HepG2 (cell line): ENCODE data around the gene TMCO4. TPM values are rescaled to one million over a fixed set of nuclear protein-coding genes. Genes with fewer than 3 reads are reported as not detected.

Source experiments
- ATRX ChIP-seq: sonication (generic); formaldehyde crosslinking; IDR thresholded peaks from 2 replicates; pipeline ENCODE4 v1.4.0; 2020; ENCODE audit warnings: missing genetic modification reagents, borderline replicate concordance
- CEBPB ChIP-seq: IDR thresholded peaks from 2 replicates; pipeline ENCODE4 v1.6.1; 2011; ENCODE audit warnings: low read depth, low read length, improper control_type of control experiment, borderline replicate concordance
- CREB1 ChIP-seq, 2 experiments: fragments of 450-650 bp in 1 of 2; IDR thresholded peaks; 2 replicates each; pipeline ENCODE4 v1.6.1; 2016 to 2017; ENCODE audit warnings: control low read depth in 1 of 2, mild to moderate bottlenecking in 1 of 2, missing compliant biosample characterization in 1 of 2, missing genetic modification characterization in 1 of 2
- ESRRA ChIP-seq: sonication (generic); formaldehyde crosslinking; IDR thresholded peaks from 2 replicates; pipeline ENCODE4 v1.5.1; 2020; ENCODE audit warnings: mild to moderate bottlenecking, low read depth, missing genetic modification reagents
- ETV5 ChIP-seq: IDR thresholded peaks from 2 replicates; pipeline ENCODE4 v1.6.1; 2018; ENCODE audit warnings: missing biosample characterization, missing genetic modification reagents, inconsistent platforms, borderline replicate concordance
- HNRNPL ChIP-seq: fragments of 200-400 bp; formaldehyde crosslinking; IDR thresholded peaks from 2 replicates; pipeline ENCODE4 v1.6.1; 2017; ENCODE audit warnings: mild to moderate bottlenecking, low read depth, low read length
- IKZF4 ChIP-seq: sonication (generic); formaldehyde crosslinking; IDR thresholded peaks from 2 replicates; pipeline ENCODE4 v1.5.1; 2020; ENCODE audit warnings: borderline replicate concordance, mild to moderate bottlenecking, low read depth, missing genetic modification reagents; ENCODE audit errors: not compliant biosample characterization
- KLF11 ChIP-seq: IDR thresholded peaks from 2 replicates; pipeline ENCODE4 v1.6.1; 2016; ENCODE audit warnings: missing compliant biosample characterization
- KLF9 ChIP-seq: IDR thresholded peaks from 2 replicates; pipeline ENCODE4 v1.6.1; 2016; ENCODE audit warnings: low read depth
- NFYC ChIP-seq: IDR thresholded peaks from 2 replicates; pipeline ENCODE4 v1.6.1; 2016; ENCODE audit warnings: missing genetic modification reagents, missing compliant biosample characterization
- PHF21A ChIP-seq: sonication (generic); formaldehyde crosslinking; IDR thresholded peaks from 2 replicates; pipeline ENCODE4 v1.5.0; 2020; ENCODE audit warnings: mild to moderate bottlenecking, missing genetic modification reagents
- SIN3A ChIP-seq: IDR thresholded peaks from 2 replicates; pipeline ENCODE4 v1.6.1; 2011; ENCODE audit warnings: low read depth, mild to moderate bottlenecking, control low read depth, low read length, borderline replicate concordance
- SIN3B ChIP-seq: fragments of 150-350 bp; IDR thresholded peaks from 2 replicates; pipeline ENCODE4 v1.6.1; 2014; ENCODE audit warnings: low read length
- SRSF9 ChIP-seq: fragments of 200-400 bp; formaldehyde crosslinking; IDR thresholded peaks from 2 replicates; pipeline ENCODE4 v1.6.1; 2018; ENCODE audit warnings: borderline replicate concordance, mild to moderate bottlenecking, low read depth, low read length; ENCODE audit not compliant: insufficient read depth, poor library complexity, severe bottlenecking
- TBP ChIP-seq: sonication (generic); formaldehyde crosslinking; IDR thresholded peaks from 2 replicates; pipeline ENCODE4 v1.5.0; 2020; ENCODE audit warnings: missing genetic modification reagents
- ZNF124 ChIP-seq: sonication (generic); formaldehyde crosslinking; IDR thresholded peaks from 2 replicates; pipeline ENCODE4 v1.4.0; 2020; ENCODE audit warnings: missing genetic modification reagents
- ZNF256 ChIP-seq: sonication (generic); formaldehyde crosslinking; conservative IDR thresholded peaks from 2 replicates; pipeline ENCODE4 v1.4.0; 2020; ENCODE audit warnings: missing genetic modification reagents
- ZNF33A ChIP-seq: sonication (generic); formaldehyde crosslinking; IDR thresholded peaks from 2 replicates; pipeline ENCODE4 v1.5.1; 2020; ENCODE audit warnings: missing genetic modification reagents, mild to moderate bottlenecking, moderate library complexity, borderline replicate concordance
- ZNF350 ChIP-seq: sonication (generic); formaldehyde crosslinking; IDR thresholded peaks from 2 replicates; pipeline ENCODE4 v1.4.0; 2020; ENCODE audit warnings: mild to moderate bottlenecking, low read depth, missing genetic modification reagents, borderline replicate concordance
- ZNF775 ChIP-seq: sonication (generic); formaldehyde crosslinking; IDR thresholded peaks from 2 replicates; pipeline ENCODE4 v1.4.0; 2020; ENCODE audit warnings: missing genetic modification reagents, mild to moderate bottlenecking, moderate library complexity, borderline replicate concordance
- polyA plus RNA-seq, 8 experiments: library from polyadenylated mRNA; depleted of rRNA in 3 of 8; stranded (reverse) in 7 of 8; unstranded in 1 of 8; fragments of >200 nt; fragmentation: Illumina TruSeq in 4 of 8; extraction: Trizol in 4 of 8; gene quantifications; 2 replicates each; pipeline versions ENCODE4 v1.2.1 to v1.2.3, GENCODE V29; 2011 to 2016; ENCODE audit warnings: low read depth in 4 of 8, missing spikeins in 1 of 8, mixed read lengths in 1 of 8; ENCODE audit not compliant: insufficient read depth in 1 of 8
- total RNA-seq, 5 experiments: library from RNA; depleted of rRNA; stranded (reverse); fragments of >200 nt; fragmentation: Illumina TruSeq; extraction: Trizol; gene quantifications; 2 replicates each; pipeline ENCODE4 v1.2.3, GENCODE V29; 2016; ENCODE audit warnings: low read depth in 1 of 5
- TF ChIP-seq, protein P1 (sequence below): sonication (generic); formaldehyde crosslinking; IDR thresholded peaks from 2 replicates; pipeline ENCODE4 v1.5.0; 2020; ENCODE audit warnings: mild to moderate bottlenecking, missing genetic modification reagents, borderline replicate concordance
- TF ChIP-seq, protein P2 (sequence below): sonication (generic); formaldehyde crosslinking; IDR thresholded peaks from 2 replicates; pipeline ENCODE4 v1.4.0; 2020; ENCODE audit warnings: mild to moderate bottlenecking, missing genetic modification reagents
- TF ChIP-seq, protein P3 (sequence below): IDR thresholded peaks from 2 replicates; pipeline ENCODE4 v1.6.1; 2016; ENCODE audit warnings: low read depth
- TF ChIP-seq, protein P4 (sequence below): sonication (generic); formaldehyde crosslinking; IDR thresholded peaks from 2 replicates; pipeline ENCODE4 v1.4.0; 2020; ENCODE audit warnings: missing genetic modification reagents

TMCO4 gene
- total and polyA plus RNA-seq, 2 of the 13 experiments (the other 11 are each of a cell fraction or from before 2014, with no cell fraction given) = 2.1 to 4.1 TPM

DNA sequence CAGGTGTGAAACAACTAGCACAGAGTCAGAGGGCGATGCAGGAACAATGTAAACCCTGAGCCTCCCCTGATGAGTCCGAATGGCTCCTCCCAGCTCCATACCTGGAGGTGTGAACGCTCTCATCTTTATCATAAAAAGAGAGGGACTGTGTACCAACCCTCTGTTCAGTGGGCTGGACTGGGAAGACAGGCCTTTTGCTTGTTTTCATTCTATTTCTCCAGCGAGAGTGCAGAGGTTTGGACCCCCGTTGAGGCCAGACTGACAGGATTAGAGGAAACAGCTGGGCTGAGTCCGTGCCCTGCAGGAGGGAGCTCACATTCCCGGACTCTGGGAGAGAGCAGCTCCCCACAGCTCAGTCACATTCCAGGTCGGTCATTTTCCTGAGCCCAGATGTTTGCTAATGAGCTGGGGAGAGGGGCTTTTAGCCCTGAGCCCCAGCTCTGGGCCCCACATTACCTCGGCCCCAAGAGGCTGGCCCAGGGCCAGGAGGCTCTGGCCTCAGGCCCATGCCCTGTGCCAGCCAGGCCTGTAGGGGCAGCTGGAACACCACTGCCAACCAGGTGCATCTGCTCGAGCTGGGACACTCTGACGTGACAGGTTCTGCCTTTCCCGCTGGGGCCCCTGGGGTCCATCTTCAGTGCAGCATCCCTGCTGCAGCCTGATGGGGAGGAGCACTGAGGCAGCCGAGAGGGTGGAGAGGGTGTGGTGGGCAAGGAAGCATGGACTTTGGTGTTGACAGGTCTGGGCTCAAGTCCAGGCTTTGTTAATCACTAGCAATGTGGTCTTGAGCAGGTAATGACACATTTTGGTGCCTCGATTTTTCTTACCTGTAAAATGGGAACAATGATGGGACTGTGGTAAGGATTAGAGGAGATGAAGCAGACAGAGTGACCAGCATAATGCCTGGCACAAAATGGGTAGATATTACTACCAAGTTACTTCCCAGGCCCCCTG lies 159.1 kb downstream of the TMCO4 start (continued):
- TF ChIP-seq, protein P1, sequence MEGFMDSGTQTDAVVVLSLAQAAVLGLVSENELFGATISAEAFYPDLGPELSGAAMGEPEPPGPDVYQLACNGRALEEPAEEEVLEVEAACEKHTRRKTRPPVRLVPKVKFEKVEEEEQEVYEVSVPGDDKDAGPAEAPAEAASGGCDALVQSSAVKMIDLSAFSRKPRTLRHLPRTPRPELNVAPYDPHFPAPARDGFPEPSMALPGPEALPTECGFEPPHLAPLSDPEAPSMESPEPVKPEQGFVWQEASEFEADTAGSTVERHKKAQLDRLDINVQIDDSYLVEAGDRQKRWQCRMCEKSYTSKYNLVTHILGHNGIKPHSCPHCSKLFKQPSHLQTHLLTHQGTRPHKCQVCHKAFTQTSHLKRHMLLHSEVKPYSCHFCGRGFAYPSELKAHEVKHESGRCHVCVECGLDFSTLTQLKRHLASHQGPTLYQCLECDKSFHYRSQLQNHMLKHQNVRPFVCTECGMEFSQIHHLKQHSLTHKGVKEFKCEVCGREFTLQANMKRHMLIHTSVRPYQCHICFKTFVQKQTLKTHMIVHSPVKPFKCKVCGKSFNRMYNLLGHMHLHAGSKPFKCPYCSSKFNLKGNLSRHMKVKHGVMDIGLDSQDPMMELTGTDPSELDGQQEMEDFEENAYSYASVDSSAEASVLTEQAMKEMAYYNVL (CRISPR knock-in tag) = no peak
- TF ChIP-seq, protein P2, sequence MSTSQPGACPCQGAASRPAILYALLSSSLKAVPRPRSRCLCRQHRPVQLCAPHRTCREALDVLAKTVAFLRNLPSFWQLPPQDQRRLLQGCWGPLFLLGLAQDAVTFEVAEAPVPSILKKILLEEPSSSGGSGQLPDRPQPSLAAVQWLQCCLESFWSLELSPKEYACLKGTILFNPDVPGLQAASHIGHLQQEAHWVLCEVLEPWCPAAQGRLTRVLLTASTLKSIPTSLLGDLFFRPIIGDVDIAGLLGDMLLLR (CRISPR knock-in tag) = no peak
- TF ChIP-seq NFYC (CRISPR knock-in tag) = no peak
- no peak for TF ChIP-seq SRSF9
- no peak for TF ChIP-seq ZNF33A (CRISPR knock-in tag)
- TF ChIP-seq SIN3A = no peak
- TF ChIP-seq ZNF124 = 0 out of 2 replicates have a peak, but pooled peaks have one; percentile 15
- no peak for TF ChIP-seq KLF9 (CRISPR knock-in tag)
- TF ChIP-seq PHF21A (CRISPR knock-in tag) = peak; percentile 76
- no peak for TF ChIP-seq ZNF775 (CRISPR knock-in tag)
- TF ChIP-seq CEBPB = no peak
- TF ChIP-seq ZNF256 (CRISPR knock-in tag) = no peak
- no peak for TF ChIP-seq TBP
- TF ChIP-seq KLF11 (CRISPR knock-in tag) = no peak
- TF ChIP-seq ESRRA (CRISPR knock-in tag) = no peak
- no peak for TF ChIP-seq IKZF4 (CRISPR knock-in tag)
- TF ChIP-seq ATRX (CRISPR knock-in tag) = no peak
- TF ChIP-seq CREB1 (IDR thresholded peaks at IDR 0.05) = no peak
- peak; percentile 53 for TF ChIP-seq CREB1 (CRISPR knock-in tag; IDR thresholded peaks at IDR 0.05)
- TF ChIP-seq ZNF350 (CRISPR knock-in tag) = no peak
- TF ChIP-seq HNRNPL = peak; percentile 95
- TF ChIP-seq, protein P3, sequence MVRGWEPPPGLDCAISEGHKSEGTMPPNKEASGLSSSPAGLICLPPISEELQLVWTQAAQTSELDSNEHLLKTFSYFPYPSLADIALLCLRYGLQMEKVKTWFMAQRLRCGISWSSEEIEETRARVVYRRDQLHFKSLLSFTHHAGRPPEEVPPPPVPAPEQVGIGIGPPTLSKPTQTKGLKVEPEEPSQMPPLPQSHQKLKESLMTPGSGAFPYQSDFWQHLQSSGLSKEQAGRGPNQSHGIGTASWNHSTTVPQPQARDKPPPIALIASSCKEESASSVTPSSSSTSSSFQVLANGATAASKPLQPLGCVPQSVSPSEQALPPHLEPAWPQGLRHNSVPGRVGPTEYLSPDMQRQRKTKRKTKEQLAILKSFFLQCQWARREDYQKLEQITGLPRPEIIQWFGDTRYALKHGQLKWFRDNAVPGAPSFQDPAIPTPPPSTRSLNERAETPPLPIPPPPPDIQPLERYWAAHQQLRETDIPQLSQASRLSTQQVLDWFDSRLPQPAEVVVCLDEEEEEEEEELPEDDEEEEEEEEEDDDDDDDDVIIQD = no peak
- TF ChIP-seq SIN3B = no peak
- TF ChIP-seq ETV5 = peak; percentile 42; the same call in 1 of the 2 replicates
- TF ChIP-seq, protein P4, sequence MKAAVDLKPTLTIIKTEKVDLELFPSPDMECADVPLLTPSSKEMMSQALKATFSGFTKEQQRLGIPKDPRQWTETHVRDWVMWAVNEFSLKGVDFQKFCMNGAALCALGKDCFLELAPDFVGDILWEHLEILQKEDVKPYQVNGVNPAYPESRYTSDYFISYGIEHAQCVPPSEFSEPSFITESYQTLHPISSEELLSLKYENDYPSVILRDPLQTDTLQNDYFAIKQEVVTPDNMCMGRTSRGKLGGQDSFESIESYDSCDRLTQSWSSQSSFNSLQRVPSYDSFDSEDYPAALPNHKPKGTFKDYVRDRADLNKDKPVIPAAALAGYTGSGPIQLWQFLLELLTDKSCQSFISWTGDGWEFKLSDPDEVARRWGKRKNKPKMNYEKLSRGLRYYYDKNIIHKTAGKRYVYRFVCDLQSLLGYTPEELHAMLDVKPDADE (CRISPR knock-in tag) = no peak
